GM18517 (cell line): ENCODE measurements around the gene TRAPPC2L.

Experiments
- ATAC-seq: cut with Tn5 transposase; IDR thresholded peaks from one replicate; pipeline ENCODE4 v1.9.1; 2021; ENCODE audit warnings: mild to moderate bottlenecking, moderate library complexity; ENCODE audit not compliant: unreplicated experiment

TRAPPC2L gene

GRCh38 chr16:88906020-88906419 lies 49.1 kb downstream of the TRAPPC2L start:
- no peak for ATAC-seq

GRCh38 chr16:88906535-88907105 lies 49.7 kb downstream of the TRAPPC2L start:
- ATAC-seq = no peak

- no peak for ATAC-seq
Measured at GRCh38 chr16:88907768-88908167, 50.8 kb downstream of the TRAPPC2L start.

- no peak for ATAC-seq
Measured at GRCh38 chr16:88908307-88908706, 51.4 kb downstream of the TRAPPC2L start.

- ATAC-seq = no peak
Measured at GRCh38 chr16:88909431-88910210, 52.7 kb downstream of the TRAPPC2L start.

- no peak for ATAC-seq
Measured at GRCh38 chr16:88910284-88911135, 53.6 kb downstream of the TRAPPC2L start.

GRCh38 chr16:88911136-88911945 lies 54.4 kb downstream of the TRAPPC2L start:
- ATAC-seq = no peak

GRCh38 chr16:88911946-88912310 lies 55.0 kb downstream of the TRAPPC2L start:
- no peak for ATAC-seq
